ENCODE results near the gene ZNF346. TPM values are rescaled to one million over a fixed set of nuclear protein-coding genes. Genes with fewer than 3 reads are reported as not detected.

Gene ZNF346
- total and polyA plus RNA-seq, 2 experiments from 2014 or later = 32.5 TPM

GRCh38 chr5:177006265-177006972 lies 16.1 kb upstream of the ZNF346 start, which contains the start of gene UIMC1:
TSS of gene UIMC1 (minus strand) at chr5:177006779. CDS start at chr5:176982615, 24,164 bp downstream.
- Histone ChIP-seq H3K27me3 (no peaks in the 10 kb centered on the region), H3K9me3 (ENCODE audit: low read depth) (no peaks in the 10 kb centered on the region), H3K36me3 (no peaks in the 10 kb centered on the region), H3K27ac (peak within 1 kb of the TSS; percentile 93), H3K4me1 (ENCODE audit: low read depth) (peaks cover 7% of the 10 kb centered on the region), H3K4me3 (peak within 1 kb of the TSS; percentile 76)
- no peak for TF ChIP-seq CTCF (IDR thresholded peaks at IDR 0.05; ENCODE audit: low read depth, low read length)
- peak; percentile 96 to 97 for DNase-seq (ENCODE audit: low read depth in 1 of 2, low spot score in 1 of 2)

GRCh38 chr5:177008716-177009115 lies 13.8 kb upstream of the ZNF346 start:
- Histone ChIP-seq H3K27ac (no peak overlapping the region), H3K27me3 (no peaks in the 10 kb centered on the region), H3K9me3 (ENCODE audit: low read depth) (no peaks in the 10 kb centered on the region), H3K4me1 (ENCODE audit: low read depth) (peaks cover 7% of the 10 kb centered on the region), H3K4me3 (no peak overlapping the region), H3K36me3 (no peaks in the 10 kb centered on the region)
- peak in 1 of 2 donors; percentile 56 for DNase-seq (ENCODE audit: low read depth in 1 of 2, low spot score in 1 of 2)
- no peak for TF ChIP-seq CTCF (IDR thresholded peaks at IDR 0.05; ENCODE audit: low read depth, low read length)

GRCh38 chr5:177010153-177010552 lies 12.3 kb upstream of the ZNF346 start:
- no peak for DNase-seq (ENCODE audit: low read depth in 1 of 2, low spot score in 1 of 2)

GRCh38 chr5:177015156-177015555 lies 7.3 kb upstream of the ZNF346 start:
- Histone ChIP-seq H3K27ac (no peak overlapping the region), H3K4me3 (no peak overlapping the region), H3K4me1 (ENCODE audit: low read depth) (no peaks in the 10 kb centered on the region), H3K27me3 (no peaks in the 10 kb centered on the region), H3K36me3 (no peaks in the 10 kb centered on the region), H3K9me3 (ENCODE audit: low read depth) (no peaks in the 10 kb centered on the region)
- TF ChIP-seq CTCF (IDR thresholded peaks at IDR 0.05; ENCODE audit: low read depth, low read length) = no peak
- peak in 1 of 2 donors; percentile 39 for DNase-seq (ENCODE audit: low read depth in 1 of 2, low spot score in 1 of 2)

More at GRCh38 chr5:177010153-177010552, 12.3 kb upstream of the ZNF346 start:
- Histone ChIP-seq H3K9me3 (ENCODE audit: low read depth) (no peaks in the 10 kb centered on the region), H3K27me3 (no peaks in the 10 kb centered on the region), H3K27ac (no peak overlapping the region), H3K4me3 (no peak overlapping the region), H3K4me1 (ENCODE audit: low read depth) (peaks cover 5% of the 10 kb centered on the region), H3K36me3 (no peaks in the 10 kb centered on the region)
- no peak for TF ChIP-seq CTCF (IDR thresholded peaks at IDR 0.05; ENCODE audit: low read depth, low read length)

- no peak for TF ChIP-seq CTCF (IDR thresholded peaks at IDR 0.05; ENCODE audit: low read depth, low read length)
- H3K4me1 ChIP-seq (ENCODE audit: low read depth) = no peaks in the 10 kb centered on the region
- no peaks in the 10 kb centered on the region for H3K9me3 ChIP-seq (ENCODE audit: low read depth)
- no peak overlapping the region for H3K4me3 ChIP-seq
- no peaks in the 10 kb centered on the region for H3K36me3 ChIP-seq
- DNase-seq (ENCODE audit: low read depth in 1 of 2, low spot score in 1 of 2) = no peak
- H3K27ac ChIP-seq = no peak overlapping the region
- no peaks in the 10 kb centered on the region for H3K27me3 ChIP-seq
Observed at GRCh38 chr5:177018341-177018740, 4.2 kb upstream of the ZNF346 start.
